Muscle layer of duodenum (tissue), 2 donors: Measurements from ENCODE around the gene MOCS3.
A peak's percentile ranks its signal among the peaks of the same experiment; 100 is the strongest.

Experiments
- H3K27ac ChIP-seq: one replicate; pipeline ENCODE4 v1.7.0; 2013; ENCODE audit warnings: mild to moderate bottlenecking, low read length
- H3K27me3 ChIP-seq: one replicate; pipeline ENCODE4 v1.7.0; 2013; ENCODE audit warnings: low read depth, mild to moderate bottlenecking, control low read depth, low read length
- H3K36me3 ChIP-seq, 2 donors: one replicate each; pipeline ENCODE4 v1.7.0; 2013; ENCODE audit warnings: low read length in 2 of 2, control low read depth in 1 of 2, mild to moderate bottlenecking in 1 of 2; ENCODE audit not compliant: insufficient read depth in 2 of 2, control insufficient read depth in 1 of 2
- H3K4me1 ChIP-seq, 2 donors: one replicate each; pipeline ENCODE4 v1.7.0; 2013; ENCODE audit warnings: low read length in 2 of 2, mild to moderate bottlenecking in 2 of 2, control low read depth in 1 of 2, moderate library complexity in 1 of 2; ENCODE audit not compliant: insufficient read depth in 2 of 2, control insufficient read depth in 1 of 2
- H3K4me3 ChIP-seq, 2 donors: one replicate each; pipeline ENCODE4 v1.7.0; 2013; ENCODE audit warnings: low read length in 2 of 2, low read depth in 1 of 2, mild to moderate bottlenecking in 1 of 2
- H3K9me3 ChIP-seq, 2 donors: one replicate each; pipeline ENCODE4 v1.7.0; 2013; ENCODE audit warnings: low read length in 2 of 2, control low read depth in 1 of 2, mild to moderate bottlenecking in 1 of 2; ENCODE audit not compliant: control insufficient read depth in 1 of 2
- donor health status: healthy.

MOCS3 gene

GRCh38 chr20:50958615-50959542 is at the start of gene MOCS3:
Gene MOCS3 (plus strand): TSS chr20:50958818. CDS start chr20:50958843, 25 bp downstream.
- H3K27me3 ChIP-seq, result no peaks in the 10 kb centered on the region
- H3K27ac ChIP-seq, result peak within 1 kb of the TSS; percentile 98
- no peaks in the 10 kb centered on the region for H3K9me3 ChIP-seq
- H3K36me3 ChIP-seq, result peaks cover 0 to 28% of the 10 kb centered on the region in 2 donors
- H3K4me3 ChIP-seq, result peak within 1 kb of the TSS; percentile 95 to 99
- peaks cover 12 to 54% of the 10 kb centered on the region in 2 donors for H3K4me1 ChIP-seq

DNA sequence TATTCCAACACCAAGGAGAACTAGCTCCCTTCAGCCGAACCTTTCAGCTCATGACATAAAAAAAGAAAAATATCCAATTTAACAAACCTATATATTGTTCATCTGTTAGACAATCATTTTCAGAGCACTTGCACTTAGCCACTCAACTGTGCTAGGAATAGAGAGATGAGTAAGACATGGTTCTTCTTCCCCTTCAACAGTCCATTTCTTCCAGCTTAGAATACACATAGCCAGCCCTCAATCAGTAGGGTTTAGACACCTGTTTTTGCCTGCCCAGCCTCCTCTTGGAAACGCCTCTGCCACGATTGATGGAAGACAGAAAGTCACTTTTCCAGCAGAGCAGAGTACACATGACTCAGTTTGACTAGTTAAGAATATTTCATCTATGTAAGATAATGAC is 49.2 kb upstream of the MOCS3 start:
- Histone ChIP-seq H3K4me1 (peaks cover 0 to 30% of the 10 kb centered on the region in 2 donors), H3K27me3 (no peaks in the 10 kb centered on the region), H3K9me3 (no peaks in the 10 kb centered on the region), H3K4me3 (no peak overlapping the region), H3K27ac (no peak overlapping the region), H3K36me3 (no peaks in the 10 kb centered on the region)

DNA sequence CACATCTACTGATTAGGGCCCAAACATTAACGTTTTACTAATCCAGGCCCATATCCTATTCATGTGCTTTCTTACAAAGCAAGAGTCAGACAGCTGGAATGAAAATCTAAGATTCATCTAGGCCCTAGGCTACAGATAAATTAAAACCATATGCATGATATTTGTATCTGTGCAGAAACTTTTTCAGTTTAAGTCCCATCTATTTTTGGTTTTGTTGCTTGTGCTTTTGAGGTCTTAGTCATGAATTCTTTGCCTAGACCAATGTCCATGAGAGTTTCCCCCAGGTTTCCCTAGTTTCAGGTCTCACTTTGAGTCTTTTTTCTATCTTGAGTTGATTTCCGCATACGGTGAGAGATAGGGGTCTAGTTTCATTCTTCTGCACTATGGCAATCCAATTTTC is 47.6 kb upstream of the MOCS3 start:
- H3K27me3 ChIP-seq, result no peaks in the 10 kb centered on the region
- H3K4me3 ChIP-seq, result no peak overlapping the region
- H3K27ac ChIP-seq, result no peak overlapping the region
- H3K4me1 ChIP-seq, result peaks cover 7 to 41% of the 10 kb centered on the region in 2 donors
- no peaks in the 10 kb centered on the region for H3K36me3 ChIP-seq
- no peaks in the 10 kb centered on the region for H3K9me3 ChIP-seq

DNA sequence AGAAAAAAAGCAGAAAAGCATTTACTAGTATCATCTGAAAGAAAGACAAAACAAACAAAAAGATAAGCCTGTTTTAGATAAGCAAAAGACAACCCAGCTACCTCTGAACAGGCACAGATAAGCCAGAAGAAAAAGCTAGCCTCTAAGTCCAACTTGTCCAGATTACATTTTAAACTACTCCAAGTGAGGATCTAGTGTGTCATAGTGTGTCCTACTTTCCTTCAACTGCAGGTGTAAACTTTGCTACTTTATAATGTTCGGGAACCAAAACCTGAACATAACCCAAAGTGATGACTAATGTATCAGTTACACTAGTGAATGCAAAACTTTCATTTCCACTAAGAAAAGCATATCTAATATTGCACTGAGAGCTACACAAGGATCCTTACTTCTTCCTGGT is 46.9 kb upstream of the MOCS3 start:
- Histone ChIP-seq H3K9me3 (no peaks in the 10 kb centered on the region), H3K27me3 (no peaks in the 10 kb centered on the region), H3K4me3 (no peak overlapping the region), H3K27ac (no peak overlapping the region), H3K36me3 (no peaks in the 10 kb centered on the region), H3K4me1 (peaks cover 14 to 48% of the 10 kb centered on the region in 2 donors)

- Histone ChIP-seq H3K27me3 (no peaks in the 10 kb centered on the region), H3K9me3 (no peaks in the 10 kb centered on the region), H3K36me3 (no peaks in the 10 kb centered on the region), H3K27ac (no peak overlapping the region), H3K4me1 (peaks cover 20 to 66% of the 10 kb centered on the region in 2 donors), H3K4me3 (no peak overlapping the region)
These were observed 44.8 kb upstream of the MOCS3 start for GRCh38 chr20:50913690-50914375.

GRCh38 chr20:50915424-50915823 is 43.2 kb upstream of the MOCS3 start:
- Histone ChIP-seq H3K27ac (peak overlapping the region; percentile 18), H3K4me1 (peaks cover 20 to 67% of the 10 kb centered on the region in 2 donors), H3K36me3 (no peaks in the 10 kb centered on the region), H3K4me3 (no peak overlapping the region), H3K27me3 (no peaks in the 10 kb centered on the region), H3K9me3 (no peaks in the 10 kb centered on the region)

- Histone ChIP-seq H3K4me1 (peaks cover 20 to 67% of the 10 kb centered on the region in 2 donors), H3K9me3 (no peaks in the 10 kb centered on the region), H3K4me3 (no peak overlapping the region), H3K27ac (no peak overlapping the region), H3K27me3 (no peaks in the 10 kb centered on the region), H3K36me3 (no peaks in the 10 kb centered on the region)
These were observed 42.4 kb upstream of the MOCS3 start for GRCh38 chr20:50916257-50916656.

- Histone ChIP-seq H3K9me3 (no peaks in the 10 kb centered on the region), H3K4me3 (no peak overlapping the region), H3K36me3 (no peaks in the 10 kb centered on the region), H3K4me1 (peaks cover 20 to 69% of the 10 kb centered on the region in 2 donors), H3K27ac (no peak overlapping the region), H3K27me3 (no peaks in the 10 kb centered on the region)
These were observed 41.7 kb upstream of the MOCS3 start for GRCh38 chr20:50916934-50917333.

- Histone ChIP-seq H3K27ac (no peak overlapping the region), H3K4me1 (peaks cover 20 to 78% of the 10 kb centered on the region in 2 donors)
These were observed 40.2 kb upstream of the MOCS3 start for GRCh38 chr20:50918403-50918802.

GRCh38 chr20:50919567-50919966 is 39.1 kb upstream of the MOCS3 start:
- no peak overlapping the region for H3K4me3 ChIP-seq
- H3K9me3 ChIP-seq, result no peaks in the 10 kb centered on the region
- H3K36me3 ChIP-seq, result peaks cover 0 to 3% of the 10 kb centered on the region in 2 donors
- peaks cover 24 to 80% of the 10 kb centered on the region in 2 donors for H3K4me1 ChIP-seq
- no peak overlapping the region for H3K27ac ChIP-seq
- no peaks in the 10 kb centered on the region for H3K27me3 ChIP-seq

More at GRCh38 chr20:50918403-50918802, 40.2 kb upstream of the MOCS3 start:
- Histone ChIP-seq H3K36me3 (no peaks in the 10 kb centered on the region), H3K4me3 (no peak overlapping the region), H3K9me3 (no peaks in the 10 kb centered on the region), H3K27me3 (no peaks in the 10 kb centered on the region)

- Histone ChIP-seq H3K4me1 (peaks cover 22 to 82% of the 10 kb centered on the region in 2 donors), H3K9me3 (no peaks in the 10 kb centered on the region), H3K36me3 (peaks cover 0 to 3% of the 10 kb centered on the region in 2 donors), H3K4me3 (no peak overlapping the region), H3K27ac (no peak overlapping the region), H3K27me3 (no peaks in the 10 kb centered on the region)
These were observed 37.6 kb upstream of the MOCS3 start for GRCh38 chr20:50920997-50921396.
